Right atrium auricular region (tissue), 2 donors: ENCODE data around the gene CREB3L1. TPM values are rescaled to one million over a fixed set of nuclear protein-coding genes. Genes with fewer than 3 reads are reported as not detected.

ENCODE experiments used
- DNase-seq: peaks from one replicate; pipeline ENCODE4 v3.0.0-alpha.2; 2019; ENCODE audit warnings: low spot score
- H3K27ac ChIP-seq, 2 donors: fragments of 200-600 bp; sonication (generic); 1 replicate in 1 of 2; 2 replicates in 1 of 2; pipeline ENCODE4 v1.5.1; 2016 to 2019
- H3K27me3 ChIP-seq, 2 donors: fragments of 200-600 bp; sonication (generic); one replicate each; pipeline versions ENCODE4 v1.5.1 to v1.6.0; 2017 to 2019
- H3K36me3 ChIP-seq: fragments of 200-600 bp; sonication (generic); one replicate; pipeline ENCODE4 v1.5.1; 2016
- H3K4me1 ChIP-seq, 2 donors: fragments of 200-600 bp; sonication (generic); one replicate each; pipeline versions ENCODE4 v1.5.1 to v1.6.0; 2017 to 2019
- H3K4me3 ChIP-seq, 2 donors: fragments of 200-600 bp; sonication (generic); 1 replicate in 1 of 2; 2 replicates in 1 of 2; pipeline ENCODE4 v1.5.1; 2017 to 2019; ENCODE audit warnings: mild to moderate bottlenecking in 1 of 2, moderate library complexity in 1 of 2
- H3K9me3 ChIP-seq, 2 donors: fragments of 200-600 bp; sonication (generic); one replicate each; pipeline ENCODE4 v1.5.1; 2019
- CTCF ChIP-seq, 2 donors: fragments of 200-600 bp; sonication (generic); IDR thresholded peaks; one replicate each; pipeline ENCODE4 v1.5.1; 2019; ENCODE audit warnings: antibody characterized with exemption in 2 of 2
- total RNA-seq, 2 donors: library from RNA; depleted of rRNA; stranded (reverse); fragments of >200 nt; gene quantifications; one replicate each; pipeline ENCODE4 v1.1.0, GENCODE V29; 2016

The CREB3L1 gene
- total RNA-seq, 2 donors from 2014 or later = 5.4 to 15.1 TPM

GRCh38 chr11:46338636-46338987 lies 61.1 kb downstream of the CREB3L1 start:
- H3K4me3 ChIP-seq = peak overlapping the region; percentile 13 to 36
- TF ChIP-seq CTCF (IDR thresholded peaks at IDR 0.05) = no peak
- no peaks in the 10 kb centered on the region for H3K27me3 ChIP-seq
- peaks cover 0 to 78% of the 10 kb centered on the region in 2 donors for H3K4me1 ChIP-seq
- no peak for DNase-seq
- H3K9me3 ChIP-seq = no peaks in the 10 kb centered on the region
- H3K36me3 ChIP-seq = no peaks in the 10 kb centered on the region
- H3K27ac ChIP-seq = peak overlapping the region; percentile 83 to 97

GRCh38 chr11:46338988-46339666 lies 61.7 kb downstream of the CREB3L1 start:
- H3K36me3 ChIP-seq = no peaks in the 10 kb centered on the region
- H3K9me3 ChIP-seq = no peaks in the 10 kb centered on the region
- peak in 1 of 2 donors; percentile 43 for TF ChIP-seq CTCF (IDR thresholded peaks at IDR 0.05)
- H3K4me1 ChIP-seq = peaks cover 0 to 74% of the 10 kb centered on the region in 2 donors
- no peaks in the 10 kb centered on the region for H3K27me3 ChIP-seq
- DNase-seq = no peak
- peak overlapping the region; percentile 13 to 36 for H3K4me3 ChIP-seq
- peak overlapping the region; percentile 83 to 97 for H3K27ac ChIP-seq

GRCh38 chr11:46339816-46340215 lies 62.4 kb downstream of the CREB3L1 start:
- DNase-seq = no peak
- no peaks in the 10 kb centered on the region for H3K36me3 ChIP-seq
- H3K9me3 ChIP-seq = no peaks in the 10 kb centered on the region
- H3K4me3 ChIP-seq = no peak overlapping the region
- H3K27ac ChIP-seq = peak overlapping the region; percentile 83 to 97
- no peak for TF ChIP-seq CTCF (IDR thresholded peaks at IDR 0.05)
- peaks cover 0 to 79% of the 10 kb centered on the region in 2 donors for H3K4me1 ChIP-seq
- H3K27me3 ChIP-seq = no peaks in the 10 kb centered on the region

GRCh38 chr11:46341454-46341853 lies 64.0 kb downstream of the CREB3L1 start:
- H3K9me3 ChIP-seq = no peaks in the 10 kb centered on the region
- no peak overlapping the region for H3K4me3 ChIP-seq
- H3K27ac ChIP-seq = peak overlapping the region; percentile 83 to 97
- H3K36me3 ChIP-seq = no peaks in the 10 kb centered on the region
- TF ChIP-seq CTCF (IDR thresholded peaks at IDR 0.05) = no peak
- H3K4me1 ChIP-seq = peaks cover 0 to 80% of the 10 kb centered on the region in 2 donors
- DNase-seq = no peak
- H3K27me3 ChIP-seq = no peaks in the 10 kb centered on the region

- Histone ChIP-seq H3K9me3 (no peaks in the 10 kb centered on the region), H3K27ac (peak overlapping the region; percentile 83 to 97), H3K4me3 (no peak overlapping the region), H3K4me1 (peaks cover 0 to 86% of the 10 kb centered on the region in 2 donors), H3K27me3 (no peaks in the 10 kb centered on the region), H3K36me3 (no peaks in the 10 kb centered on the region)
- DNase-seq = no peak
- TF ChIP-seq CTCF (IDR thresholded peaks at IDR 0.05) = no peak
These were observed 64.8 kb downstream of the CREB3L1 start for GRCh38 chr11:46342239-46342638.

- no peaks in the 10 kb centered on the region for H3K27me3 ChIP-seq
- DNase-seq = no peak
- H3K9me3 ChIP-seq = no peaks in the 10 kb centered on the region
- no peak for TF ChIP-seq CTCF (IDR thresholded peaks at IDR 0.05)
- H3K4me3 ChIP-seq = no peak overlapping the region
- H3K4me1 ChIP-seq = peaks cover 0 to 85% of the 10 kb centered on the region in 2 donors
- H3K36me3 ChIP-seq = no peaks in the 10 kb centered on the region
- H3K27ac ChIP-seq = no peak overlapping the region
These were observed 66.1 kb downstream of the CREB3L1 start for GRCh38 chr11:46343520-46343919.
